HepG2 (cell line): ENCODE data around the gene RASL10B. TPM values are rescaled to one million over a fixed set of nuclear protein-coding genes. Genes with fewer than 3 reads are reported as not detected.

Experiments used
- ARNTL ChIP-seq: sonication (generic); formaldehyde crosslinking; IDR thresholded peaks from 2 replicates; pipeline ENCODE4 v1.4.0; 2020; ENCODE audit warnings: mild to moderate bottlenecking, missing genetic modification reagents
- FOXP4 ChIP-seq: sonication (generic); formaldehyde crosslinking; IDR thresholded peaks from 2 replicates; pipeline ENCODE4 v1.4.0; 2020; ENCODE audit warnings: missing genetic modification reagents
- GLI4 ChIP-seq: sonication (generic); formaldehyde crosslinking; IDR thresholded peaks from 2 replicates; pipeline ENCODE4 v1.5.1; 2020; ENCODE audit warnings: missing genetic modification reagents, mild to moderate bottlenecking, moderate library complexity, borderline replicate concordance
- NFKBIZ ChIP-seq: IDR thresholded peaks from 2 replicates; pipeline ENCODE4 v1.6.1; 2018; ENCODE audit warnings: missing genetic modification reagents, missing compliant biosample characterization
- PATZ1 ChIP-seq: sonication (generic); formaldehyde crosslinking; IDR thresholded peaks from 2 replicates; pipeline ENCODE4 v1.4.0; 2020; ENCODE audit warnings: missing genetic modification reagents
- REPIN1 ChIP-seq: sonication (generic); formaldehyde crosslinking; IDR thresholded peaks from 2 replicates; pipeline ENCODE4 v1.8.0; 2022; ENCODE audit warnings: missing genetic modification reagents, low read depth, mild to moderate bottlenecking, borderline replicate concordance
- SNAPC2 ChIP-seq: sonication (generic); formaldehyde crosslinking; IDR thresholded peaks from 2 replicates; pipeline ENCODE4 v1.8.1; 2022; ENCODE audit warnings: mild to moderate bottlenecking, missing genetic modification reagents
- TOPORS ChIP-seq: sonication (generic); formaldehyde crosslinking; IDR thresholded peaks from 2 replicates; pipeline ENCODE4 v1.8.0; 2023; ENCODE audit warnings: mild to moderate bottlenecking, missing genetic modification reagents
- XBP1 ChIP-seq: sonication (generic); formaldehyde crosslinking; IDR thresholded peaks from 2 replicates; pipeline ENCODE4 v1.5.0; 2020; ENCODE audit warnings: missing genetic modification reagents
- ZBTB8A ChIP-seq: sonication (generic); formaldehyde crosslinking; IDR thresholded peaks from 2 replicates; pipeline ENCODE4 v1.4.0; 2020; ENCODE audit warnings: mild to moderate bottlenecking, low read depth, missing genetic modification reagents, borderline replicate concordance
- ZFAT ChIP-seq: sonication (generic); formaldehyde crosslinking; conservative IDR thresholded peaks from 2 replicates; pipeline ENCODE4 v1.8.1; 2023; ENCODE audit warnings: missing genetic modification reagents, inconsistent platforms
- ZFP91 ChIP-seq: sonication (generic); formaldehyde crosslinking; IDR thresholded peaks from 2 replicates; pipeline ENCODE4 v1.9.0; 2022; ENCODE audit warnings: missing genetic modification reagents, mild to moderate bottlenecking, borderline replicate concordance
- ZIK1 ChIP-seq: sonication (generic); formaldehyde crosslinking; IDR thresholded peaks from 2 replicates; pipeline ENCODE4 v1.5.0; 2020; ENCODE audit warnings: mild to moderate bottlenecking, low read depth, missing genetic modification reagents, borderline replicate concordance
- ZNF275 ChIP-seq: sonication (generic); formaldehyde crosslinking; IDR thresholded peaks from 2 replicates; pipeline ENCODE4 v1.8.0; 2022; ENCODE audit warnings: missing genetic modification reagents, mild to moderate bottlenecking, inconsistent platforms, borderline replicate concordance
- ZNF329 ChIP-seq: sonication (generic); formaldehyde crosslinking; IDR thresholded peaks from 2 replicates; pipeline ENCODE4 v1.9.0; 2021; ENCODE audit warnings: low read depth, mild to moderate bottlenecking, missing genetic modification reagents
- ZNF441 ChIP-seq: sonication (generic); formaldehyde crosslinking; IDR thresholded peaks from 2 replicates; pipeline ENCODE4 v1.7.0; 2021; ENCODE audit warnings: missing genetic modification reagents, borderline replicate concordance
- ZNF546 ChIP-seq: sonication (generic); formaldehyde crosslinking; conservative IDR thresholded peaks from 2 replicates; pipeline ENCODE4 v1.8.1; 2023; ENCODE audit warnings: mild to moderate bottlenecking, missing genetic modification reagents
- ZNF605 ChIP-seq: sonication (generic); formaldehyde crosslinking; IDR thresholded peaks from 2 replicates; pipeline ENCODE4 v1.8.0; 2022; ENCODE audit warnings: mild to moderate bottlenecking, missing genetic modification reagents
- ZNF670 ChIP-seq: sonication (generic); formaldehyde crosslinking; IDR thresholded peaks from 2 replicates; pipeline ENCODE4 v1.8.0; 2022; ENCODE audit warnings: mild to moderate bottlenecking, missing genetic modification reagents, borderline replicate concordance
- ZNF761 ChIP-seq: sonication (generic); formaldehyde crosslinking; conservative IDR thresholded peaks from 2 replicates; pipeline ENCODE4 v1.4.0; 2020; ENCODE audit warnings: mild to moderate bottlenecking, missing genetic modification reagents
- ZNF772 ChIP-seq: sonication (generic); formaldehyde crosslinking; IDR thresholded peaks from 2 replicates; pipeline ENCODE4 v1.5.0; 2020; ENCODE audit warnings: mild to moderate bottlenecking, missing genetic modification reagents
- polyA plus RNA-seq, 8 experiments: library from polyadenylated mRNA; depleted of rRNA in 3 of 8; stranded (reverse) in 7 of 8; unstranded in 1 of 8; fragments of >200 nt; fragmentation: Illumina TruSeq in 4 of 8; extraction: Trizol in 4 of 8; gene quantifications; 2 replicates each; pipeline versions ENCODE4 v1.2.1 to v1.2.3, GENCODE V29; 2011 to 2016; ENCODE audit warnings: low read depth in 4 of 8, missing spikeins in 1 of 8, mixed read lengths in 1 of 8; ENCODE audit not compliant: insufficient read depth in 1 of 8
- total RNA-seq, 5 experiments: library from RNA; depleted of rRNA; stranded (reverse); fragments of >200 nt; fragmentation: Illumina TruSeq; extraction: Trizol; gene quantifications; 2 replicates each; pipeline ENCODE4 v1.2.3, GENCODE V29; 2016; ENCODE audit warnings: low read depth in 1 of 5

RASL10B gene
- total and polyA plus RNA-seq, 2 of the 13 experiments (the other 11 are each of a cell fraction or from before 2014, with no cell fraction given), result 8.8 to 11.0 TPM

- TF ChIP-seq ZNF670 (CRISPR knock-in tag), result peak; percentile 24; the same call in 1 of the 2 replicates
- TF ChIP-seq REPIN1 (CRISPR knock-in tag), result peak; percentile 73; the same call in 1 of the 2 replicates
- peak; percentile 59; the same call in 1 of the 2 replicates for TF ChIP-seq ZBTB8A
- no peak for TF ChIP-seq ZFAT (CRISPR knock-in tag)
- TF ChIP-seq ZNF605 (CRISPR knock-in tag), result no peak; the same call in 1 of the 2 replicates
- TF ChIP-seq GLI4 (CRISPR knock-in tag), result peak; percentile 57; the same call in 1 of the 2 replicates
- peak; percentile 9; the same call in 1 of the 2 replicates for TF ChIP-seq PATZ1 (CRISPR knock-in tag)
- 0 out of 2 replicates have a peak, but pooled peaks have one; percentile 16 for TF ChIP-seq TOPORS (CRISPR knock-in tag)
- TF ChIP-seq ZNF329, result peak; percentile 80
- TF ChIP-seq ARNTL (CRISPR knock-in tag), result 0 out of 2 replicates have a peak, but pooled peaks have one; percentile 60
- peak; percentile 77; the same call in 1 of the 2 replicates for TF ChIP-seq ZNF772 (CRISPR knock-in tag)
- TF ChIP-seq ZNF546 (CRISPR knock-in tag), result peak; percentile 38; the same call in 1 of the 2 replicates
- peak; percentile 21; the same call in 1 of the 2 replicates for TF ChIP-seq FOXP4 (CRISPR knock-in tag)
- TF ChIP-seq ZNF761 (CRISPR knock-in tag), result peak; percentile 41; the same call in 1 of the 2 replicates
- no peak for TF ChIP-seq NFKBIZ (CRISPR knock-in tag)
- no peak for TF ChIP-seq XBP1 (CRISPR knock-in tag)
- peak; percentile 71; the same call in 1 of the 2 replicates for TF ChIP-seq ZIK1
- TF ChIP-seq ZFP91 (CRISPR knock-in tag), result peak; percentile 87
- TF ChIP-seq ZNF441 (CRISPR knock-in tag), result peak; percentile 62
- 0 out of 2 replicates have a peak, but pooled peaks have one; percentile 44 for TF ChIP-seq ZNF275 (CRISPR knock-in tag)
- TF ChIP-seq SNAPC2, result peak; percentile 50; the same call in 1 of the 2 replicates
These were observed 32.9 kb downstream of the RASL10B start (continued) for GRCh38 chr17:35764123-35764991.
